ENCODE data around the gene TEX2. TPM values are rescaled to one million over a fixed set of nuclear protein-coding genes. Genes with fewer than 3 reads are reported as not detected.

TEX2 gene
- total and polyA plus RNA-seq, 2 of the 13 experiments (the other 11 are each of a cell fraction or from before 2014, with no cell fraction given), result 21.4 to 37.7 TPM

DNA sequence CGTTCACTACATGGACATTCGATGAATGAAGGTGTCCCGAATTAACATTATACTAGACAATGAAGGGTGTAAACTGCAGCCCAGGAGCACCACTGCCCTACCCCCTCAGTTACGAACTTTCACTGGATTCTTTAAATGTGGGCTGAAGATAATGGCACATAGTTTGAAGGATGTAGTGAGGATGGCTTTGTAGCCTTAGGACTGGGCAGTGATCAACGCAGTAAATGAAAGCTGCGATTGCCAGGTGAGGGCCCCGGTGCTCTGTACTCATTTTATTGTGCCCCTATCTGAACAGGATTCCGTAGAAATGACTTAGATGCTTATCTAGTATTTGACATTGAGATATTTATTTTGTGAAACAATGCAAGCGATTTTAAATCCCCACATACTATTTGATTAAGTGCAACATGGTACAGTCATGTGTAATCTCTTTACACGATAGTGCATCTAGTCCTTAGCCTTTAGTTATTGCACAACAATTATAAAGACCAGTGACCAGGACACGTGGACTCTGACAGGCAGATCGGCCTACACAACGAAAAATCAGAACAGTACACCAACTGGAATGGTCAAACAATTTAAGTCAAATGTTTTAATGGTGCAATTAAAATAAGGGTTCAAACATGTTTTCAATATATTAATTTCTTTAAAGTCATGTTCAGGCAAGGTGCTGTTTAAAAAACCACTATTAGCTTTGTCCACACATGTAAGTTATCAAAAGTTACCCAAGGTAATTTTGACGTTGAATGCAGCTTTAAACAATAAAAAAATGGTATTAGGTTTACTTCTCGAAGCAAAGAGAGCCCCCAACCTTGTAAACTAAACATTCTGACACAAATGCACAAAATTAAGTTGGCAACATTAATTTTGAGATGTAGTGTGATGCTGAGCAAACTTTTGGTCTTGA is 115.7 kb downstream of the TEX2 start (continued):
- TF ChIP-seq PAX8 (CRISPR knock-in tag; IDR thresholded peaks at IDR 0.05; ENCODE audit: borderline replicate concordance), result no peak
- TF ChIP-seq SOX6 (IDR thresholded peaks at IDR 0.05), result no peak
- peak; percentile 72 for TF ChIP-seq SOX6 (CRISPR knock-in tag; IDR thresholded peaks at IDR 0.05)
- no peak for TF ChIP-seq ZNF83 (CRISPR knock-in tag; IDR thresholded peaks at IDR 0.05; ENCODE audit: borderline replicate concordance)
- TF ChIP-seq SETDB1 (CRISPR knock-in tag; IDR thresholded peaks at IDR 0.05; ENCODE audit: borderline replicate concordance), result no peak
- TF ChIP-seq, protein P1, sequence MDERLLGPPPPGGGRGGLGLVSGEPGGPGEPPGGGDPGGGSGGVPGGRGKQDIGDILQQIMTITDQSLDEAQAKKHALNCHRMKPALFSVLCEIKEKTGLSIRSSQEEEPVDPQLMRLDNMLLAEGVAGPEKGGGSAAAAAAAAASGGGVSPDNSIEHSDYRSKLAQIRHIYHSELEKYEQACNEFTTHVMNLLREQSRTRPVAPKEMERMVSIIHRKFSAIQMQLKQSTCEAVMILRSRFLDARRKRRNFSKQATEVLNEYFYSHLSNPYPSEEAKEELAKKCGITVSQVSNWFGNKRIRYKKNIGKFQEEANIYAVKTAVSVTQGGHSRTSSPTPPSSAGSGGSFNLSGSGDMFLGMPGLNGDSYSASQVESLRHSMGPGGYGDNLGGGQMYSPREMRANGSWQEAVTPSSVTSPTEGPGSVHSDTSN (CRISPR knock-in tag; IDR thresholded peaks at IDR 0.05), result no peak
- TF ChIP-seq ZNF720 (CRISPR knock-in tag; IDR thresholded peaks at IDR 0.05), result no peak
- TF ChIP-seq ZZZ3 (CRISPR knock-in tag; IDR thresholded peaks at IDR 0.05; ENCODE audit: borderline replicate concordance), result no peak
- TF ChIP-seq, protein P2, sequence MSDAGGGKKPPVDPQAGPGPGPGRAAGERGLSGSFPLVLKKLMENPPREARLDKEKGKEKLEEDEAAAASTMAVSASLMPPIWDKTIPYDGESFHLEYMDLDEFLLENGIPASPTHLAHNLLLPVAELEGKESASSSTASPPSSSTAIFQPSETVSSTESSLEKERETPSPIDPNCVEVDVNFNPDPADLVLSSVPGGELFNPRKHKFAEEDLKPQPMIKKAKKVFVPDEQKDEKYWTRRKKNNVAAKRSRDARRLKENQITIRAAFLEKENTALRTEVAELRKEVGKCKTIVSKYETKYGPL (CRISPR knock-in tag; IDR thresholded peaks at IDR 0.05), result no peak; the same call in 1 of the 2 replicates
- no peak; the same call in 1 of the 2 replicates for TF ChIP-seq PHF8 (CRISPR knock-in tag; IDR thresholded peaks at IDR 0.05)
- TF ChIP-seq ZFP82 (CRISPR knock-in tag; IDR thresholded peaks at IDR 0.05; ENCODE audit: borderline replicate concordance), result no peak
- TF ChIP-seq SALL1 (CRISPR knock-in tag; IDR thresholded peaks at IDR 0.05), result no peak
- TF ChIP-seq PAWR (CRISPR knock-in tag; IDR thresholded peaks at IDR 0.05; ENCODE audit: borderline replicate concordance), result no peak
- TF ChIP-seq SPEN (CRISPR knock-in tag; IDR thresholded peaks at IDR 0.05; ENCODE audit: low read depth), result no peak
- no peak for TF ChIP-seq ZNF547 (CRISPR knock-in tag; IDR thresholded peaks at IDR 0.05)
- TF ChIP-seq, protein P3, sequence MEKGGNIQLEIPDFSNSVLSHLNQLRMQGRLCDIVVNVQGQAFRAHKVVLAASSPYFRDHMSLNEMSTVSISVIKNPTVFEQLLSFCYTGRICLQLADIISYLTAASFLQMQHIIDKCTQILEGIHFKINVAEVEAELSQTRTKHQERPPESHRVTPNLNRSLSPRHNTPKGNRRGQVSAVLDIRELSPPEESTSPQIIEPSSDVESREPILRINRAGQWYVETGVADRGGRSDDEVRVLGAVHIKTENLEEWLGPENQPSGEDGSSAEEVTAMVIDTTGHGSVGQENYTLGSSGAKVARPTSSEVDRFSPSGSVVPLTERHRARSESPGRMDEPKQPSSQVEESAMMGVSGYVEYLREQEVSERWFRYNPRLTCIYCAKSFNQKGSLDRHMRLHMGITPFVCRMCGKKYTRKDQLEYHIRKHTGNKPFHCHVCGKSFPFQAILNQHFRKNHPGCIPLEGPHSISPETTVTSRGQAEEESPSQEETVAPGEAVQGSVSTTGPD (CRISPR knock-in tag; IDR thresholded peaks at IDR 0.05), result no peak
- no peak for TF ChIP-seq MZF1 (CRISPR knock-in tag; IDR thresholded peaks at IDR 0.05; ENCODE audit: borderline replicate concordance)
- no peak; the same call in 1 of the 2 replicates for TF ChIP-seq CHD2 (IDR thresholded peaks at IDR 0.05; ENCODE audit: low read depth, low read length)
- TF ChIP-seq ZNF232 (CRISPR knock-in tag; IDR thresholded peaks at IDR 0.05; ENCODE audit: borderline replicate concordance), result no peak; the same call in 1 of the 2 replicates
- no peak for TF ChIP-seq TBX3 (IDR thresholded peaks at IDR 0.05; ENCODE audit: borderline replicate concordance)
- no peak for TF ChIP-seq ZNF432 (CRISPR knock-in tag; IDR thresholded peaks at IDR 0.05; ENCODE audit: borderline replicate concordance)
- TF ChIP-seq, protein P4, sequence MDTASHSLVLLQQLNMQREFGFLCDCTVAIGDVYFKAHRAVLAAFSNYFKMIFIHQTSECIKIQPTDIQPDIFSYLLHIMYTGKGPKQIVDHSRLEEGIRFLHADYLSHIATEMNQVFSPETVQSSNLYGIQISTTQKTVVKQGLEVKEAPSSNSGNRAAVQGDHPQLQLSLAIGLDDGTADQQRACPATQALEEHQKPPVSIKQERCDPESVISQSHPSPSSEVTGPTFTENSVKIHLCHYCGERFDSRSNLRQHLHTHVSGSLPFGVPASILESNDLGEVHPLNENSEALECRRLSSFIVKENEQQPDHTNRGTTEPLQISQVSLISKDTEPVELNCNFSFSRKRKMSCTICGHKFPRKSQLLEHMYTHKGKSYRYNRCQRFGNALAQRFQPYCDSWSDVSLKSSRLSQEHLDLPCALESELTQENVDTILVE (CRISPR knock-in tag; IDR thresholded peaks at IDR 0.05), result peak; percentile 13; the same call in 1 of the 2 replicates
- TF ChIP-seq ZNF253 (CRISPR knock-in tag; IDR thresholded peaks at IDR 0.05; ENCODE audit: borderline replicate concordance), result no peak
- TF ChIP-seq, protein P5, sequence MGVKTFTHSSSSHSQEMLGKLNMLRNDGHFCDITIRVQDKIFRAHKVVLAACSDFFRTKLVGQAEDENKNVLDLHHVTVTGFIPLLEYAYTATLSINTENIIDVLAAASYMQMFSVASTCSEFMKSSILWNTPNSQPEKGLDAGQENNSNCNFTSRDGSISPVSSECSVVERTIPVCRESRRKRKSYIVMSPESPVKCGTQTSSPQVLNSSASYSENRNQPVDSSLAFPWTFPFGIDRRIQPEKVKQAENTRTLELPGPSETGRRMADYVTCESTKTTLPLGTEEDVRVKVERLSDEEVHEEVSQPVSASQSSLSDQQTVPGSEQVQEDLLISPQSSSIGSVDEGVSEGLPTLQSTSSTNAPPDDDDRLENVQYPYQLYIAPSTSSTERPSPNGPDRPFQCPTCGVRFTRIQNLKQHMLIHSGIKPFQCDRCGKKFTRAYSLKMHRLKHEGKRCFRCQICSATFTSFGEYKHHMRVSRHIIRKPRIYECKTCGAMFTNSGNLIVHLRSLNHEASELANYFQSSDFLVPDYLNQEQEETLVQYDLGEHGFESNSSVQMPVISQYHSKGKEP (CRISPR knock-in tag; IDR thresholded peaks at IDR 0.05), result no peak

All from HepG2 (cell line).